ENCODE data around the gene ANKRD44.

ANKRD44 gene

DNA sequence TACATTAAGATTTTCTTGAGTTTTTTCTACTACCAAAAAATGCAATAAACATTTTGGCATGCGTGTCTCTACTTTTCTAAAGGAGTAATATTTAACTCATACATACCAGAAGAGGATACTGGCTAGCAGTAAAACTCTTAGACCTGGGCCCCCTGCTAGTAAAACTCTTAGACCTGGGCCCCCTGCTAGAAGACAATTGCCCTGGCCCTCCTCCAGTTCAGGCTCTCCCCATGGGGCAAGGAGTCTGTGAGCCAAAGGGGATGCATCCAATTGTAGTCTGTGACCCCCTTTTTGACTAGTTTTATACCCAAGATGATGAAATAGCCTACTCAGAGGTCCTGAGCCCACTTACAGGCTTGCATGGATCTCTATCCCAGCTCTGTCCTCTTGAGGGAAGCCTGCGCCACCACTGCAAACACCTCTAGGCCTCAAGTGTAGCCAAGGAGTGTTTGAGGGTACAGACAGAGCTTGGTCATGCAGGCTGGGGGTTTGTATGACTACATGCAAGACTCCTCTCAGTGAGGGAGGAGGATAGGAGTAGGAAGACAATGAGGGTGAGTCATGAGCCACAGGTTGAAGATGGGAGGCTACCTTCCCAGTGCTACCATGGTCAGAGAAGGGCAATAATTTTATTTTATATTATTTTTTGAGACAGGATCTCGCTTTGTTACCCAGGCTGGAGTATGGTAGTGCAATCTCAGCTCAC, 338.9 kb downstream of the ANKRD44 start:
- DNase-seq = no peak

DNA sequence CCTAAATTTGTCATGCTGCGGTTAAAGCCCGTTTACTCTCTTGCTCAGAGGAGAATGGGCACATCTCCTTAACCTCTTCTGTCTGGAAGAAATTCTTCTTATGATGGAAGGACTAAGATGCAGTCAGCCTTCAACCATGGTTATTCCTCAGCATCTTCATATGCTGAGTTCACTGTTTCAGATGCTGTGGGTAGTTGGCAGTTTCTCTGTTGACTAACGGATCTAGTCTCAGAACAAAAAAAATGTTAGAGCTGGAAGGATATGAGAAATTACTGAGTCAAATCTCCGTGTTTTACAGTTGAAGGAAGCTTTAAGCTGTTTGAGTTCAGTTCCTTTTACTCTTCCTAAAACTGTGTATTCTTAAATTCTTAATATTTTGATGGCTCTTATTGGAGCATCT, 340.5 kb downstream of the ANKRD44 start:
- DNase-seq = no peak

DNA sequence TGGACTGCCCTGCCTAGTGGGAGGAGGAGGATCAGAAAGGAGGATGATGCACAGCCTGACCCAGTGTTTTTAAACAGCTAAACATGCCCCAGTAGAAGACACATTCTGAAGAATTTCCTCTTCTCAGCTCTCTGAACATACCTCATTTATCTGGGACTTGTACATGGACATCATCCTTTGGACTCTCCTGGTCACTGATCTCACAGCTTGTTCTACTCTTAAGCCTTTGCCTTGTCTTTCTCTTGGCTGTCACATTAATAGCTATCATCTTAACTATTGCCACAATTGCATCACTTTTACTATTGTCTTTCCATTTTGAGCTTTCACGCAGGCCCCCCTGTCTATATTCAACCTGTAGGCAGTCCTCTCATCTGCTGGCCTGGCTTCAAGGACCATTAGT, 342.1 kb downstream of the ANKRD44 start:
- no peak for DNase-seq

DNA sequence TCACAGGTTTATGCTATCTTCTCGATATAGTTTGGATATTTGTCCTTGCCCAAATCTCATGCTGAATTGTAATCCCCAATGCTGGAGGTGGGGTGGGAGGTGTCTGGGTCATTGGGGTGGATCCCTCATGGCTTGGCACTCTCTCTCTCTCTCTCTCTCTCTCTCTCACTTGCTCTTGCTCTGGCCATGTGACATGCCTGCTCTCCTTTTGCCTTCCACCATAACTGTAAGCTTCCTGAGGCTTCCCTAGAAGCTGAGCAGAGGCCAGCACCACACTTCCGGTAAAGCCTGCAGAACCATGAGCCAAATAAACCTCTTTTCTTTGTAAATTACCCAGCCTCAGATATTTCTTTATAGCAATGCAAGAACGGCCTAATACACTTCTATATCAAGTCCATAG, 342.8 kb downstream of the ANKRD44 start:
- DNase-seq = no peak

DNA sequence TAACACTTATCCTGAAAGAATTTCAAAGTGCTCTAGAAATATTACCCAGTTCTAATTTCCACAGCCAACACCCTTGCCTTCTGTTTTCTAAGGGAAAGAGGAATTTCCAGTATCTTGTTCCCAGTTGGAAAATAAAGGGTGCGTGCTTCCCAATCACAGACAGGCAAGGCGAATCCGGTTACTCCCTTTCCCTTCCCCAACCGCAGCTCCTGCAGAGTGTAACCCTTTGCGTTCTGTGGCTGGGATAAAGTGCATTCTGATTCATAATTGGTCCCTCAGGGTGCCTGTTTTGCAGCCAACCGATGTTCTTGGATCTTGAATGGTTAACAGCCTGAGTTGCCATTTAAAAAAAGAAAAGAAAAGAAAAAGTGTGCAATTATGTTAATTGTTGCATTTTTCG, 343.5 kb downstream of the ANKRD44 start:
- DNase-seq = no peak

DNA sequence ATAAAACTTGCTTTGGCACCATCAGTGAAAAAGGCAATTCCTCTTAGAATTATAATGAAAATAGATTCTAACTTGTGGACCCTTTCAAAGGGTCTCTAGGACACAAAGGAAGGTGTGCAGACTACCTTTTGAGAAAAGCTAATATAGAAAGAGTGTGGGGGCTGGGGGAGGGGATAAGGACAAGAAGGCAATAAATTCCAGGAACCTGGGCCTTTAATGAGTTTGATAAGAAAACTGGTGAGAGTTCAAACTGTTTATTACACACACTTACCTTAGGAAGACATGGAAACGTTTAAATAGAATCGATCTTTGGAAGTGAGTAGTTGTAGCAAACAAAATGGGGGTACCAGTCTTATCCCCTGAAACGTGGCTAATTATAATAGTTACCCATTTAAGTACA, 344.5 kb downstream of the ANKRD44 start:
- DNase-seq = no peak

DNA sequence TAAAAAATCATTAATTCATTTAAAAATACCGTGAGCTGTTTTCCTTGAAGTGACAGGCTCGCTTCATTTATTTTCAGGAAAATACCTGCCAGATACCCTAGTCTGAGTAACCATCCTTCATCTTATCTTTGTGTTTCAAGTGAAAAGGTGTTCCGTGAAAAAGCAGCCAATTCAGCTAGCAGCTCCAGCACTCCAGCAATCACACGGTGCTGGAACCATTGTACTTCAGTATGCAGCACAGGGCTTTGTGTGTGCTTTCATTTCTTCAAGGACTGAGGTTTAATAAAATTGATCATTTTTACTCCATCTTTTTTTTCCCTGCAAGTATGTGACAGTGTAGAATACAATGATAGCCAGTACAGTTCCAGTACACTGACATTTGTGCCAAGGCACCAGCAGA, 344.9 kb downstream of the ANKRD44 start:
- DNase-seq = no peak

DNA sequence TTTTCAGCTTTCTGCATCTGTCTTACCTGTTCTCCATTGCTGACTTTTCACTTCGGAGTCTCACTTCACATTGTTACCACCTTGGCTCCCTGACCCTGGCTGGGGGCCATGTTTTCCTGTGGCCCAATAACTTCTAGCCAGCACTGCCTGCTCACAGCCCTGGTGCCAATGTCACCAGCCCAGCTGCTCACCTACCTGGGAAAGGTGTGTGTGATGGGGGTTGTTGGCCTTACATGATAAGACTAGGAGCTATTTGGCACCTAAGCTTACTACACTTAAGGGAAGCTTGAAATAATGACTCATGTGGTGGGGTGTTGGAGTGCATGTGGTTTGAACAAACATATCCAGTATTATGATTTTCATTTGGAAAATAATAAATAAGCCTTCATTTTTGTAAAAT, 346.6 kb downstream of the ANKRD44 start:
- DNase-seq = no peak

DNA sequence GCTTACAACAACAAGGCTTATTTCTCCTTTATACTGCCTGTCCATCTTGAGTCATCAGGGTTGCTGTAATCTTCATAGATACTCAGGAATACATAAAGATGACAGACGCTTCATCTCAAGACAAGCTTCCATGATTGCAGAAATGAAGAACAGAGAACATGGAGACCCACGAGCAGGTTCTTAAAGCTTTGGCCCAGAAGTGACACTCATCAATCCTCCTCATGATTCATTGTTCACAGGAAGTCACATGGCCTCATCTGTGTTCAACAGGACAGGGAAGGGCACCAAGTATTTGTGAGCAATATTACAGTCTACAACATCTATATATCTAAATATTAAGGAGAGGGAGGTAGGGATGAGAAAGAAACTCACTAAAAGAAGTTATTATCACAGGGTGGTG, 347.5 kb downstream of the ANKRD44 start:
- no peak for DNase-seq

DNA sequence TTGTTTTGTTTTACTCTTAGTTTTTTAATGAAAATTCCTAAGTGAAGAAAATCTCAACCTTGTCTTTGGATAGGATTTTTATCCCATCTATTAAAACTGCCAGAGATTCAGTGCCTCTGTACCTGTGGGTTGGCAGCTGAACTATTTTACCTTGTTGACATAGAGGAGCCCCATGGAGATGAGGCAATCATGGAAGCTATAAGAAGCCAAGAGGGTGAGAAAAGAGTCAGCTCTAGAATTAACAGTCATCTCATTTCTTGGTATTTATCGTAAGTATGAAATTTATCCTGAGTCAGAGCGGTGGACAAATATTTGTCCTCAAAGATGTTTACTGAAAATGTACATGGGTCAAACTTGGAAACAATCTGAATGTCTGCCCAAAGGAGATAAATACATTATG, 348.3 kb downstream of the ANKRD44 start:
- no peak for DNase-seq

DNA sequence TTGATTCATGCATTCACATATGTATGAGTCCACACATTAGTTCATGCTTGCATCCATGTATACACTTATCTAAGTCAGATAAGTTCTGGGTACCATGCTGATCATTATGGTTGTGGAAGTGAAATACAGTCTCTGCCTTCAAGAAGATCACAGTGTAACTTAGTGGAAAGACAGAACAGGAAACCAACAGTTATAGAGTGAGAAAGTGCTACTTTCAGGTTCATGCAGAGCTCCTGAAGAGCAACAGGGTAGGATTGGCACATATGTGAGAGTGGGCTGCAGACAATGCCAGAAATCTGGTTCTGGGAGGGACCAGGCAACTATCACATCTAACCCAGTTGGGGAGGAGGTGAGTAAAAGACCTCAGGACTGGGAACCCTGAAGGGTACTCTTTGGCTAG, 348.7 kb downstream of the ANKRD44 start:
- DNase-seq = no peak

DNA sequence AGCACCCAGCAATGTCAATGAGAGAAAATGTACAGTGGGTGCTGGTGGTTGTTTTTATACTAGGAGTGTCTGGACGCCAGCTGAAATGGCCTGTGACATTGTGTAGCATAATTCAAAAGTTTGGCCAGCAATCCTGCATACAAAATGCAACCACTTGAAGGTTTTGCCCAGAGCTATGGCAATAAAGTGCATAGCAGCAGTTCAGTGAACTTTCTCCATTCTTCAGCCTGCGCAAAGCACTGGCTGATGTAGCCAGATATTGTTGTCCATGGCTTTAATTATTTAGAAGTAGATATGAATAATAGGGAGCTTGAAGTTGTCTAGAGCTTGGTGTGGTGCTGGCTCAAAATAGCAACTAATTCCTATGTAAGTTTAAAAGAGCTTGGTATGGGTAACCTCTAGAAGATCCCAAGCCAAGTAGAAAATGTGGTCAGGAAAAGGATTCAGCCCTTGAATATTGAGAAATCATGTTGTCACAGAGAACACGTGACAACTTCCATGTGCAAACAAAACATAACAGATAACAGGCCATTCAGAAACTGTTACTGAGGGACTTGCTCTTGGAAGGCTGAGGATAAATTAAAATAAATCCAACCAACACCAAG, 350.7 kb downstream of the ANKRD44 start:
- no peak for DNase-seq

DNA sequence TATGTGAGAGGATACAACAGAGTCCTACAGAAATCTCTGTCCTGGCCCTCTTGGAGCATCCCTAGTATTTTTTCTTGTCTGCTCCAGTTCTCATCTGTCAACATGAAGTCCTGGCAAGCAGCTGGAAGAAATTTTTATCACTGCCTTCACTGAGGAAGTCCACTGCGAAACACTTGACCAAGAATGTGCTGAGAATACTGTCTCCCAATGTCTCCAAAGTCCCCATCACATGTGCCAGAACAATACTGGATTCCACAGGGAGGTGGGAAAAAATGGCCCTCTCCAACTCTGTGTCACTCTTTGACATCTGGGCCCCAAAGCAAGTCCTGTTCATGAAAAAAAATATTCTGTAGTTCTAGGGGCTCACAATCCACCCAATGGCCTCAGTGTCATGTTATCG, 351.3 kb downstream of the ANKRD44 start:
- DNase-seq = no peak

DNA sequence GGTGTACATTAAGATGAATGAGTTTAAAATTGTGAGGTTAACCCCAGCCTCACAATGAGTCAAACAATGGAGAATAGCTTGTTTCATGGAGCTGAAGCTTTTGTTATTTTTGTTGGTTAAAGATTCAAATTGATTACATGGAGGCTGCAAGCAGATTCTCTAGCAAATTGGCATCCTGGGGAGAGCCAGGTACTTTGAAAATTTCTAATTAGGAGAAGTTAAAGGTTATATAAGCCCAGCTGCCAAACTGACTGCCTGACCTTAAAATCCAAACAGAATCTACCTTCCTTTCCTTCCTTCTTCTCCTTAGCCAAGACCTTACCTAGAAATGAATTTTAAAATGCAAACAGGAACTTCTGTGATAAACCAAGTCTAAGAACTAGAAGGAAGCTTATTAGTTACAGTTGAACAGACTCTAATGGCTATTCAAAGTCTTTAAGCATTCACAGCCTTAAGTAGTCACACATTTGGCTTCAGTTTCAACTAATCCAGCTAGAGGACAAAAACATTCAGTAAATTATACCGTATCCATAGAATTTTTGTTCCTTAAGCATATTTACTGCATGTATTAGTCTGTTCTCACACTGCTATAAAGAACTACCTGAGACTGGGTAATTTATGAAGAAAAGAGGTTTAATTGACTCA, 352.6 kb downstream of the ANKRD44 start:
- no peak for DNase-seq

DNA sequence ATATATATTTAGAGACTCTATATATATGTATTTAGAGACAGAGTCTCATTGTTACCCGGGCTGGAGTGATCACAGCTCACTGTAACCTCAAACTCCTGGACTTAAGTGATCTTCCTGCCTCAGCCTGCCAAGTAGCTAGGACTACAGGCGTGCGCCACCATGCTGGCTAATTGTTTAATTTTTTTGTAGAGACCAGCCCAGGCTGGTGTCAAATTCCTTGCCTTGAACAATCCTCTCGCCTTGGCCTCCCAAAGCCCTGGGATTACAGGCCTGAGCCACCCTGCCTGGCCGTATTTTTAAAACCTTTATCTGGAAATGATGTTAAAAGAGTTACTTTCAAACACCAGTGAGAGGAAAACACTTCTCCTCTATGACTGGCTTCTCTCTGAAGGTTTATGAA, 353.1 kb downstream of the ANKRD44 start:
- DNase-seq = no peak

DNA sequence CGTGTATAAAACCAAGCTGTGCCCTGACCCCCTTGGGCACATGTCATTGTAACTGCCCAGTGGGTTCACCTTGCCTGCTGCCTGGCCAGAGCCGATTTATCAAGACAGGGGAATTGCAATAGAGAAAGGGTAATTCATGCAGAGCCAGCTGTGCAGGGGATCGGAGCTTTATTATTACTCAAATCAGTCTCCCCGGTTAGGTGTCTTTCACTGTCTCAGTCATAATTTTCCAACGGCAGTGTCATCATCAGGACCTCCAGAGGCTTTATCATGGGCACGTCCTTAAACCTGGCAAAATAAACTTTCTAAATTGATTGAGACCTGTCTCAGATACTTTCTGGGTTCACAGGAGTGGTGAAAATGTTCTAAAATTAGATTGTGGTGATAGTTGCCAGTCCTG, 354.5 kb downstream of the ANKRD44 start:
- DNase-seq = no peak

DNA sequence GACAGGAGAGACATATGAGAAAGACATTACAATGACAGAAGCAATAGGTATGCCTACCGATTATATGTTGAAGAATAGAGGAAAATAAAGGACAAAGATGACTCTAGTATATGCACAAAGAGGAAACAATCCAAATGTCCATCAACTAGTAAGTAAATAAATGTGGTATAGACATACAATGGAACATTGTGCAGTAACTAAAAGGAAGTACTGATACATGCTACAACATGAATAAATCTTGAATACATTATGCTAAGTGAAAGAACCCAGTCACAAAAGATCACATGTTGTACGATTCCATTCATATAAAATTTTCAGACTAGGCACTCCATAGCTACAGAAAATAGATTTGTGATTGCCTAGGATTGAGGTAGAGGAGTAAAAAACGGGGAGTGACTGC, 355.5 kb downstream of the ANKRD44 start:
- no peak for DNase-seq

DNA sequence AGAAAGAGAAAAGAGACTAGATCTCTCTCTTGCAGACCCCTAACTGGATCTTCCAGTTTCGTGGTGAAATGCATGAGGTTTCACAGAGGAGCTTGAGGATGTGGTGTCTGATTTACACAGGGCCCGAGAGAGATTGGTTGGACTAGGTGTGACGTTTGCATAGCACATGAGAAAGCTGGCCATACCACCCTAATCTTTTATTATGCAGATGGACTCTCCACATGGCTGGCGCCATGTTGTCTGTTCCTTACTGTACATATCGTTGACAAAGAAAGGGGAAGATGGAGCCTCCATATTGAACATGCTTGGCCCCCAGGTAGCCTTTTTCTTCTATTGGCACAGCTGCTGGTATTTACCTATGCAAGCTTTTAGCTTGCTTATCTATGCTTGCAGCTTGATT, 356.6 kb downstream of the ANKRD44 start:
- no peak for DNase-seq

DNA sequence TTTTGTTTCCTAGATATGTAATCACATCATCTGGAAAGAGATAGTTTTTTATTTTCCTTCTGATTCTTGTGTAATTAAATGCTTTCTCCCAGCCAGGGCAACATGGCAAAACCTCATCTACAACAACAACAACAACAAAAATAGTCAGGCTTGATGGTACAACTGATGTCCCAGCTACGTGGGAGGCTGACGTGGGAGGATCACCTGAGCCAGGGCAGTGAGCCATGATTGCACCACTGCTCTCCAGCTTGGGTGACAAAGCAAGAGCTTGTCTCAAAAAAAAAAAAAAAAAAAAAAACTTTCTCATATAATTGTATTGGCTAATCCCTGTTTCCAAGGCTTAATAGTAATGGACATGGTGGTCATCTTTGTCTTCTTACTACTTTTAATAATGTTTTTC, 357.6 kb downstream of the ANKRD44 start:
- DNase-seq = no peak

DNA sequence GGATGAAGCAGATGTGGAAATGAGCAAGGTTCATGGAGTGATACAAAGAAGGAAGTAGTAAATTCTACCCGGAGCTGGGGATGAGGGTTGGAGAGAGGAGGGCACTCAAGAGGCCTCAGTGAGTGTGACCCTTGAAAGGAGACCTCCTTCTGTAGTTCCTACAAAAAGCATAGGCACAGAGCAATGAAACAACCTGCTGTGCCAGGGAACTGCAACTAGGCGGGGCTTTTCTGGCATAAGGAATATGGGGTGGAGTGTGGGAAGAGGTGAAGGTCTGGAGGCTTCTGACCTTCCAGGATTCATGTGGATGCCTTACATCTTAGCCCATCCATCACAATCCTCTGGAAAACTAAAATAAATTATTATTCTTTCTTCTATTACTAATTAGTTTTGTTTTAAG, 358.6 kb downstream of the ANKRD44 start:
- no peak for DNase-seq

DNA sequence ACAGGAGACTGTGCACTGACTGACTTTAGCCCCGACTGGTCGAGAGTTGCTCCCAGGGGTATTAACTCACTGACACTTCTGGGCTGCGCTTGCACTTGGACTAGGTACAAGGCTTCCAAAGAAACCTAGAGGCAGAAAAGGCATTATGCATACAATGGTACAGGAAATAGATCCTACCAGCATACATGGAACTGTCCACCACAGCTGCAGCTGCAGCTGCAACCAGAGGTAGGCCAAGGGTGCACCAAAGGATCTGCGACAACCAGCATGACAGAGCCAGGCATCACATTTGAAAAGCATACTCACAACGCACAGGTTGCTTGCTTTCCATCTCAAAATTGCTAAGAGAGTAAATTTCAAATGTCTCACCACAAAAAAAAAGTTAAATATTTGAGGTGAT, 361.5 kb downstream of the ANKRD44 start:
- no peak for DNase-seq

DNA sequence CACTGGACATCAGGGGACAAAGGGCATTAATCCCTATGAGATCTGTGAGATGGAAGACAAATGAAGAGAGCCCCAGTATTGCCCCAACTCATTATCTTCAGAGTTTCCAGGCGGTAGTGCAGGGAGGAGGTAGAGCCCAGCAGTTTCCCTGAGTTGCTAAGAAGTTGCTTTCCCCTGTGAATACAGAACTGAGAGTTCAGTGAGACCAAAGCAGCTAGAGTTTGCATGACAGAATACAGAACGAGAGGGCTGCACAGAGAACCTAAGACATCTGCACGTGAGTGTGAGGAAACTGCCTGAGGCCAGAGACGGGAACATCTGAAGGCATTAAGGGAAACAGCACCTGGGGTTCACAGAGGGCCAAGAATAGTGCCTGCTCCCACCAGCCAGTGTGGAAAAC, 366.0 kb downstream of the ANKRD44 start:
- no peak for DNase-seq

DNA sequence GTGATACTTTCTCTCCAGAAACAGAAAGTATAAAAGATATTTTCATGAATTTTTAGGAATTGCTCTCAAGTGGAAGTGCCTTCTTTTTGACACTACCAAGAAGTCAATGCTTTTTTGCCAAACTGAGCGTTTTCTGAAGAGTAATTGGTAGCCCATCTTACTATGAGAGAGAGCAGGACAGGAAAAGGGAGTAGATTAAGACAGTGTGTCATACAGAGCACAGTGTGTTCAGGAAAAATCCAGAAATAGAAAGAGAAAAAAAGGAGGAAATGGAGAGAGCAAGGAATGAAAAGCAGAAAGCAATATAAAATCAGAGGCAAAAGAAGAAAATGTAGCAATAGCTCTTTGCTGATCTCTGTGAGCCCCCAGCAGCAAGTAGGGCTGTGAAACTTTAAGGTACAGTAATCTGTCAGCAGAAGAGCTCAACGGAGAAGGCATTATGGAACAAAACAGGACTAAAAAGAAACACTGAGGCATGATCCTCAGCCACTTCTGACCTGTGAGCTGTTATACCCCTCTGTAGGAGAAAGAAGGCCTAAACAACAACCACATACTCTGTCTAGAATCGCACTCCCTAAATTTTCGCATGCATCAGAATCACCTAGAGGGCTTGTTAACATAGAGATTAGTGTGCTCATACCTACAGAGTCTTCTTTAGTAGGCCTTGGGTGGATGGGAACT, 369.0 kb downstream of the ANKRD44 start:
- DNase-seq = no peak

DNA sequence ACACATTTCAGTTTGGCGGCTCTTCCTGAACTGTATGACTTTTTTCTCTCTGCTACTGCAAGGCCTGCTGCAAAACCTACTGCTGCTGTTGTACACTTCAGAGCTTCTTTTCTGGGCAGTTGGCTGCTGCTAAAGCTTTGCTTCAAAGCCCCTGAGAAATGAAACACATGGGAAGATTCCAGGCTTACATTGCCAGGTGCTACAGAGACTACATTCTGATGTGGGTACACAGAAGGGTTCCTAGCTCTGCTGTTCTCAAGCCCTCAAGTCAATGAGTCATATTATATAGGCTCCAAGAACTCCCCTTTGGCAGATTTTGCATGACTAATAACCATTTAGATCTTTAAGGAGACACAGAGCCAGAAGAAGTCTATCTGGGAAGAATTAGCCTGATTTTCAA, 371.2 kb downstream of the ANKRD44 start:
- peak; percentile 7 for DNase-seq
